Heart right ventricle (tissue), 16 donors: ENCODE results near the gene DCHS1. TPM values are rescaled to one million over a fixed set of nuclear protein-coding genes. Genes with fewer than 3 reads are reported as not detected.

ENCODE experiments used
- ATAC-seq, 8 donors: fragments of 200-7000 bp; cut with Tn5 transposase; one replicate each; pipeline ENCODE4 v1.9.1; 2020; ENCODE audit warnings: mild to moderate bottlenecking in 8 of 8, moderate library complexity in 8 of 8, moderate number of reproducible peaks in 1 of 8
- DNase-seq, 2 donors: peaks; one replicate each; pipeline ENCODE4 v3.0.0-alpha.2; 2020
- H3K27ac ChIP-seq, 10 donors: fragments of 200-600 bp; sonication (generic) in 2 of 10; one replicate each; pipeline versions ENCODE4 v1.5.0 to v1.8.0; 2020 to 2022; ENCODE audit warnings: mild to moderate bottlenecking in 3 of 10
- H3K27me3 ChIP-seq, 7 donors: fragments of 200-600 bp; one replicate each; pipeline ENCODE4 v1.8.0; 2021 to 2022; ENCODE audit warnings: mild to moderate bottlenecking in 2 of 7
- H3K36me3 ChIP-seq, 9 donors: fragments of 200-600 bp; sonication (generic) in 1 of 9; one replicate each; pipeline versions ENCODE4 v1.5.0 to v1.8.0; 2020 to 2022; ENCODE audit warnings: mild to moderate bottlenecking in 2 of 9
- H3K4me1 ChIP-seq, 9 donors: fragments of 200-600 bp; sonication (generic) in 1 of 9; one replicate each; pipeline versions ENCODE4 v1.5.0 to v1.8.0; 2020 to 2022; ENCODE audit warnings: mild to moderate bottlenecking in 4 of 9
- H3K4me3 ChIP-seq, 10 donors: fragments of 200-600 bp; sonication (generic) in 2 of 10; one replicate each; pipeline versions ENCODE4 v1.5.0 to v1.8.0; 2020 to 2022; ENCODE audit warnings: mild to moderate bottlenecking in 7 of 10, moderate library complexity in 2 of 10
- H3K9me3 ChIP-seq, 11 donors: fragments of 200-600 bp in 10 of 11; sonication (generic) in 2 of 11; one replicate each; pipeline versions ENCODE4 v1.5.0 to v1.8.0; 2013 to 2022; ENCODE audit warnings: mild to moderate bottlenecking in 2 of 11, control low read depth in 1 of 11, moderate library complexity in 1 of 11
- CTCF ChIP-seq, 9 donors: fragments of 200-600 bp; sonication (generic) in 2 of 9; IDR thresholded peaks; one replicate each; pipeline versions ENCODE4 v1.5.0 to v1.8.0; 2021 to 2022; ENCODE audit warnings: antibody characterized with exemption in 9 of 9, mild to moderate bottlenecking in 5 of 9, moderate library complexity in 1 of 9
- whole genome bisulfite sequencing, 2 donors: extraction: QIAGEN DNeasy Blood & Tissue Kit; methylation state at CpG; one replicate each; pipeline ENCODE4 v1.1.7; 2013; ENCODE audit warnings: inconsistent platforms in 1 of 2; 5-methylcytosine and 5-hydroxymethylcytosine counted together
- intact Hi-C, 10 donors: fragments of 100-400 bp; cut with DNase I; formaldehyde crosslinking; loops; one replicate each; pipeline versions ENCODE4 v1.11.1 to v1.14.2; 2022
- polyA plus RNA-seq, 2 donors: library from polyadenylated mRNA; stranded (reverse); fragments of 200-250 nt; gene quantifications; one replicate each; pipeline ENCODE4 v1.2.3, GENCODE V29; 2013
- total RNA-seq, 10 donors: library from RNA; stranded (reverse); fragmentation: NEBNext Ultra II Directional in 3 of 10; extraction: Animal tissue kit (Norgen Biotek cat#: 25700) in 3 of 10; gene quantifications; one replicate each; pipeline versions ENCODE4 v1.2.1 to v1.2.4, GENCODE V29; 2021 to 2023
- donor health status: Arrhythmogenic right ventricular cardiomyopathy.
- donor health status: ischemic (EF 13 %, LVEDD 7.1; RV severe dilation, severe dysfunction).
- donor health status: healthy with polysubstance abuse.
- donor health status: DM: no; HTN: yes; CAD: no.
- donor health status: DM: no; HTN: no; CAD: no.
- donor health status: ischemic (EF 25% LVEDD 6.9; RV normal size, moderate dysfunction).
- donor health status: ischemic (EF 25% LVEDD 5.7; RV mildly dilated, moderate dysfunction).
- donor health status: healthy.
- donor health status: DM: yes; HTN: yes; CAD: no.
- donor health status: Ischemic cardiomyopathy.
- donor health status: ischemic (EF 35%, LVEDD 5.7; RV mildly dilated, moderate dysfunction).
- donor health status: nonischemic (EF 11% LVEDD 7.7; RV severe dilation, severe dysfunction).
- donor health status: DM: yes; HTN: yes; CAD: no.
- donor health status: PGD.
- donor health status: ischemic (EF 29% LVEDD 5.4; RV normal size, mild dysfunction).
- donor health status: nonischemic (EF 23%, LVEDD 6.1; RV moderate dilation, normal function).

Gene DCHS1
- total and polyA plus RNA-seq, 12 donors, result 4.1 to 12.4 (median 8.2) TPM

DNA sequence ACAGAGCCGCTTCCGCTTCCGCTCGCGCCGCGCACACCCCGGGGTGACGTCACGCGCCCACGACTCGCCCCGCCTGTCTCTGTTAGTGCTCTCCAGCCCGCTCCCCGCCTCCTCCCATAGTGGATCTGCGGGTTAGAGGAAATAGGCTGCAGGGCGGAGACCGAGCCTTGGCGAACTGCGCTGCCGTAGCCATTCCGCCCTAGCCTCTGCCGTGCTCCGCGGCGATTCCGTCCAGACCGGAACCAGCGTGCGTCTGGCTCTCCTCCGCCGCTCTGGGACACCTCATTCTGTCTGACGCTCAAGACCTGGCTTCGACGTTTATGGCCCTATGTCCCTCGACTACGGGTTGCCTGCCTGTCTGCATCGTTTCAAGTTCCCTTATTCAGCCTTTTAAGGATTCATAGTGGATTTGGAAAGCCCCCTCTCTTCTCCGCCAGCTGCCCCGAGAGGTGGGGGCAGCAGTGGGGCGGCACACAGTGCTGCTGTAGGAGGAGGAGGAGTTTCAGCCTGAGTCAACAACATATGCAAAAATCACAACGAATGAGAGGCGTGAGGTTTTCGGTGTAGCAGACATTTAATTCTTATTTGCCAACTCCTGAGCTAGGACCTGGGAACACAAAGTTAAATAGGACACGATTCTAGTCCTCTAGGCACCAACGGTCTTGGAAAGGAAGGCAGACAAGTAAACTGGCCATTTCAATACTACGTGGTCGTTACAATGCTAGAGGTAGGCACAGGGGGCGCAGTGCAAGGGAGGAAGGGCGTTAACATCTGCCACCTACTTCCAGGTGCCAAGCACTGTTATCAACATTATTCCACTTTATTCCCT lies 43.2 kb downstream of the DCHS1 start, which contains the start of gene TAF10:
Gene TAF10 (minus strand): TSS at position 4 of the 829 bp plus-strand sequence. CDS start 27 bp downstream, outside the sequence.
- H3K27ac ChIP-seq, result peak within 1 kb of the TSS; percentile 89 to 100 (median 98)
- DNase-seq (peak; percentile 98), ATAC-seq (peak; percentile 94 to 97 (median 96))
- peak within 1 kb of the TSS; percentile 57 to 82 (median 74) for H3K4me3 ChIP-seq
- peaks cover 10 to 64% (median 40%) of the 10 kb centered on the region in 9 donors for H3K4me1 ChIP-seq
- peaks cover 3 to 81% (median 44%) of the 10 kb centered on the region in 9 donors for H3K36me3 ChIP-seq
- TF ChIP-seq CTCF (IDR thresholded peaks at IDR 0.05), result peak in 7 of 9 donors; percentile 23 to 52 (median 40)
- H3K9me3 ChIP-seq, result no peaks in the 10 kb centered on the region
- intact Hi-C loops, result loop anchor here in 4 of 10 donors (1.0 to 10.0 kb wide), 5 partner anchors 40 to 71 kb away; partner anchors contain the start of gene MRPL17 (in 3 of the 4)
- WGBS, 2 donors, result 1% methylated on average over 51 of the region's 51 CpGs
- H3K27me3 ChIP-seq, result no peaks in the 10 kb centered on the region

- H3K27me3 ChIP-seq, result no peaks in the 10 kb centered on the region
- 1% methylated on average over 36 of the region's 36 CpGs for WGBS, 2 donors
- DNase-seq, result no peak
- peak in 1 of 8 donors; percentile 0 for ATAC-seq
- no peak for TF ChIP-seq CTCF (IDR thresholded peaks at IDR 0.05)
- H3K4me1 ChIP-seq, result peaks cover 11 to 64% (median 42%) of the 10 kb centered on the region in 9 donors
- peak overlapping the region; percentile 89 to 100 (median 98) for H3K27ac ChIP-seq
- no peaks in the 10 kb centered on the region for H3K9me3 ChIP-seq
- peaks cover 3 to 80% (median 44%) of the 10 kb centered on the region in 9 donors for H3K36me3 ChIP-seq
- H3K4me3 ChIP-seq, result peak overlapping the region; percentile 57 to 82 (median 74)
- intact Hi-C loops, result loop anchor here in 4 of 10 donors (1.0 to 10.0 kb wide), 5 partner anchors 40 to 71 kb away; partner anchors contain the start of gene MRPL17 (in 3 of the 4)
Observed at GRCh38 chr11:6611963-6612212, 43.7 kb downstream of the DCHS1 start.

GRCh38 chr11:6611092-6611962 lies 44.3 kb downstream of the DCHS1 start:
- Histone ChIP-seq H3K27me3 (no peaks in the 10 kb centered on the region), H3K4me1 (peaks cover 11 to 67% (median 48%) of the 10 kb centered on the region in 9 donors), H3K4me3 (peak overlapping the region; percentile 57 to 82 (median 74)), H3K36me3 (peaks cover 3 to 74% (median 44%) of the 10 kb centered on the region in 9 donors), H3K27ac (peak overlapping the region; percentile 89 to 100 (median 98)), H3K9me3 (no peaks in the 10 kb centered on the region)
- 11 to 12% methylated on average over 39 of the region's 39 CpGs for WGBS, 2 donors
- DNase-seq (peak; percentile 43 to 52), ATAC-seq (peak in 2 of 8 donors; percentile 0 to 21)
- TF ChIP-seq CTCF (IDR thresholded peaks at IDR 0.05), result no peak
- intact Hi-C loops, result loop anchor here in 3 of 10 donors (5.0 to 10.0 kb wide), 3 partner anchors 41 to 63 kb away; no protein-coding TSS in a partner anchor

DNA sequence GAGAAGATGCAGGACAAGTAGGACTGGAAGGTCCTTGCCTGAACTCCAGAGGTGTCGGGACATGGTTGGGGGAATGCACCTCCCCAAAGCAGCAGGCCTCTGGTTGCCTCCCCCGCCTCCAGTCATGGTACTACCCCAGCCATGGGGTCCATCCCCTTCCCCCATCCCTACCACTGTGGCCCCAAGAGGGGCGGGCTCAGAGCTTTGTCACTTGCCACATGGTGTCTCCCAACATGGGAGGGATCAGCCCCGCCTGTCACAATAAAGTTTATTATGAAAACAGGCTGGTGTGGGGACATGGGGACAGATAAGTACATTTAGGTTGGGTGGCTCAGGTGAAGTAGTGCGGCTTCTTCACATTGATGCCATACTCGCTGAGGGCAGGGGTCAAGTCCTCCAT lies 45.0 kb downstream of the DCHS1 start:
- no peaks in the 10 kb centered on the region for H3K27me3 ChIP-seq
- TF ChIP-seq CTCF (IDR thresholded peaks at IDR 0.05), result no peak
- 88 to 89% methylated on average over 6 of the region's 6 CpGs for WGBS, 2 donors
- H3K27ac ChIP-seq, result peak overlapping the region in 6 of 10 donors; percentile 94 to 100 (median 98)
- peaks cover 3 to 67% (median 39%) of the 10 kb centered on the region in 9 donors for H3K36me3 ChIP-seq
- ATAC-seq, result no peak
- H3K9me3 ChIP-seq, result no peaks in the 10 kb centered on the region
- H3K4me3 ChIP-seq, result peak overlapping the region in 3 of 10 donors; percentile 71 to 82 (median 79)
- H3K4me1 ChIP-seq, result peaks cover 11 to 74% (median 55%) of the 10 kb centered on the region in 9 donors
- intact Hi-C loops, result loop anchor here in 3 of 10 donors (5.0 to 10.0 kb wide), 3 partner anchors 42 to 64 kb away; no protein-coding TSS in a partner anchor
- no peak for DNase-seq
